H1 (cell line): Measurements from ENCODE around the gene PDE2A.

Experiments
- ASH2L ChIP-seq: fragments of 200-600, 300-600 bp; sonication (generic); IDR thresholded peaks from one replicate; pipeline ENCODE4 v1.7.1; 2017; ENCODE audit warnings: low read length
- BCL11A ChIP-seq, 2 experiments: IDR thresholded peaks; one replicate each; pipeline ENCODE4 v1.6.1; 2011; ENCODE audit warnings: low read depth in 2 of 2, low read length in 2 of 2, mild to moderate bottlenecking in 2 of 2
- CEBPB ChIP-seq: IDR thresholded peaks from 2 replicates; pipeline ENCODE4 v1.6.1; 2012; ENCODE audit warnings: low read depth, low read length
- CREB1 ChIP-seq: IDR thresholded peaks from 2 replicates; pipeline ENCODE4 v1.6.1; 2012; ENCODE audit warnings: inconsistent platforms
- CTCF ChIP-seq, 3 experiments: IDR thresholded peaks; 1 replicate in 2 of 3; 2 replicates in 1 of 3; pipeline versions ENCODE4 v1.5.1 to v1.6.1; 2011; ENCODE audit warnings: low read length in 3 of 3, mild to moderate bottlenecking in 3 of 3, inconsistent platforms in 2 of 3, low read depth in 1 of 3, moderate library complexity in 1 of 3; ENCODE audit not compliant: insufficient read depth in 1 of 3; ENCODE audit errors: control extremely low read depth in 1 of 3
- EZH2 ChIP-seq: fragments of 200-600 bp; sonication (generic); IDR thresholded peaks from 2 replicates; pipeline ENCODE4 v1.7.1; 2012; ENCODE audit warnings: low read depth, mild to moderate bottlenecking, moderate library complexity, low read length, inconsistent platforms; ENCODE audit not compliant: severe bottlenecking
- JUND ChIP-seq: IDR thresholded peaks from 2 replicates; pipeline ENCODE4 v1.6.1; 2011; ENCODE audit warnings: mild to moderate bottlenecking, improper control_type of control experiment, low read length
- KDM5A ChIP-seq: fragments of 200-600 bp; IDR thresholded peaks from 2 replicates; pipeline ENCODE4 v1.7.1; 2012; ENCODE audit warnings: mild to moderate bottlenecking, low read length, inconsistent platforms, mixed read lengths
- POLR2AphosphoS5 ChIP-seq: IDR thresholded peaks from 2 replicates; pipeline ENCODE4 v1.6.1; 2011; ENCODE audit warnings: low read depth, low read length
- SIN3A ChIP-seq, 2 experiments: IDR thresholded peaks in 1 of 2; conservative IDR thresholded peaks in 1 of 2; 2 replicates each; pipeline ENCODE4 v1.6.1; 2011 to 2012; ENCODE audit warnings: low read length in 2 of 2, improper control_type of control experiment in 1 of 2, low read depth in 1 of 2, mild to moderate bottlenecking in 1 of 2
- ZNF274 ChIP-seq: IDR thresholded peaks from 2 replicates; pipeline ENCODE4 v1.7.0; 2012; ENCODE audit warnings: low read length, borderline replicate concordance; ENCODE audit errors: extremely low read depth
- TF ChIP-seq, protein P1 (sequence below): IDR thresholded peaks from 2 replicates; pipeline ENCODE4 v1.6.1; 2012; ENCODE audit warnings: inconsistent platforms

DNA sequence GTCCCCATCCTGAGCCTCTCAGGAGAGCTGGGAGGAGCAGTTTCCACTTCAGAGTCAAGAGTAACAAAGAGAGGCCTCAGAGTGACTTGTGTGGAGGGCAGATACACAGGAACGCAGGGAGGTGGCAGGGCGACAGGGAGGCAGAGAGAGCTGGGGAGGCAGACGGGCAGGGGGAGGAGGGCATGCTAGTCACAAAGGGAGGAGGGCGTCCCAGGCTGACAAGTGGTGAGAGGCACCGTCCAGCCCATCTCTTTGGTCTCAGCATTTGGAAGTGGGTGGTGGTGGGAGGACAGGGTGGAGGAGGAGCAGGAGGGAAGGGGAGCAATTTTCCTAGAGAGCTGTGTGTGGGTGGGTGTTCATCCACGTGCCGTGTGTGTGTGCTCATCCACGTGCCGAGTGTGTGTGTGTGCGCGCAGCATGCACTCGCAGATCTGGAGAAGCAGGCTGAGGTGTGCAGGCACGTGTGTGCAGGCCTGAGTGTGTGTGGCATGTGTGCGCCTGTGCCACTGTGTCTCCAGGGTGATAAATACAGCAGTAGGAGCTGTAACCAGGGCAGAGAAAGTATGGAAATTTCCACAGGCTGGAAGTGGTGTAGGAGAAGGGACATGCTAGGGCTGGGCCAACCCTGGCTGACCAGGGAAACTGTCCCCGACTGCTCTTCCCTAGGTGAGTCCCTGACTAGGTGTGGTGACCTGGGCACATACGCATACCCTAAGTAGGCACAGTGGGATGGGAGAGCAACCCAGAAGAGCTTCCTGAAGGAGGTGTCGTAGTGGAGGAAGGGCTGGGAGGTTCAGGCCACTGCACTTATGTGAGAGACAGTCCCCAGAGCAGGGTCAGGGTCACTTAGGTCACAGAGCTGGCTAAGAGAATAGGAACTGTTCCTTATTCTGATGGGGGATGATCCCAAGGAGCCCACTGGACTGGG lies 7.3 kb upstream of the PDE2A start:
- TF ChIP-seq EZH2 (no peak), CTCF (IDR thresholded peaks at IDR 0.05; ENCODE audit: control extremely low read depth in 1 of 3, insufficient read depth in 1 of 3, low read depth in 1 of 3, low read length in 3 of 3) (no peak), CEBPB (no peak), KDM5A (no peak), JUND (no peak), POLR2AphosphoS5 (peak; percentile 75; the same call in 1 of the 2 replicates), ASH2L (no peak), ZNF274 (no peak), BCL11A (IDR thresholded peaks at IDR 0.05; ENCODE audit: low read depth in 2 of 2, low read length in 2 of 2) (no peak), SIN3A (conservative IDR thresholded peaks at IDR 0.05 in 1 of 2, IDR thresholded peaks at IDR 0.05 in 1 of 2; ENCODE audit: low read depth in 1 of 2, low read length in 2 of 2) (no peak), CREB1 (no peak)
- TF ChIP-seq, protein P1, sequence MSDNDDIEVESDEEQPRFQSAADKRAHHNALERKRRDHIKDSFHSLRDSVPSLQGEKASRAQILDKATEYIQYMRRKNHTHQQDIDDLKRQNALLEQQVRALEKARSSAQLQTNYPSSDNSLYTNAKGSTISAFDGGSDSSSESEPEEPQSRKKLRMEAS = no peak
